HS-5 (cell line): Measurements from ENCODE around the gene DMTF1.
A peak's percentile ranks its signal among the peaks of the same experiment; 100 is the strongest.
"Not testable (repeated sequence)": the region's sequence is repeated elsewhere in the genome, so short reads cannot be mapped to it uniquely, and the experiment has no call there.

ENCODE experiments used
- DNase-seq: peaks from one replicate; pipeline ENCODE4 v3.0.0-alpha.2; 2012; ENCODE audit warnings: low read depth

The DMTF1 gene

DNA sequence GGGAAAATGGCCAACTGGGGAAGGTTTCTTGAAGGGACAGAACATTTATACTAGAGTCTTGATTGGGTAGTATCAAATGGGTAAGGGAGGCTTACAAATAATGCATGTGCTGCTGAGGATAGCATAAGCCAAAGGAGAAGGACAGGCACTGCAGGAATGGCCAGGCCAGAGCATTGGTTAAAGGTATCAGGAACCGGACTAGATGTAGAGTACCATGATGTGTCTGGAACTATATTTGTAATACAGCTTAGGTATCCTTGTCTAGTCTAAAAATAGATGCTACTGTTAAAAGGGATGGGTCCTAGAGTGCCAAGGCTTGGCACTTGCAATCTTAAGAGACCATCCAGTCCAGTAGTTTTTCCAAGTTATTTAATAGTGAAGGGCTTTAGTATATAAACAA, 47.0 kb downstream of the DMTF1 start:
- DNase-seq, result no peak

GRCh38 chr7:87199700-87200450, 47.6 kb downstream of the DMTF1 start:
- DNase-seq, result no peak

DNA sequence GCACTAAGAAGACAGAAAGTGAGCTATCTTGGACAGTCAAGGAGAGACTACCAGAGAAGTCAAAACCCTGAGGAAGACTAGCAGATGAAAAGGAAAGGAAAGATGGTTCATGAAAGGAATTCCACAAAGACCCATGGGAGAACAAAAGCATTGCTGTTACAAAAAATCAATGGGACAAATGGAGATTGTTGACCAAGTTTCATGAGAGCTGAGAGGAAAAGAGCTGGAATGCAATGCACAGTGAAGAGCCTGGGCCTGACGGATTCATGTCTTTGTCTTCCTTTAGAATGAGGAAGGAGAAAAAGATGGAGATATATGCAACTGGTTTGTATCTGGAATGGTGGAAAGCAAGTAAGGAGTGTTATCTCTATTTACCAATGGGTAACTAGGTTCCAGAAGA, 50.0 kb downstream of the DMTF1 start:
- DNase-seq, result no peak

DNA sequence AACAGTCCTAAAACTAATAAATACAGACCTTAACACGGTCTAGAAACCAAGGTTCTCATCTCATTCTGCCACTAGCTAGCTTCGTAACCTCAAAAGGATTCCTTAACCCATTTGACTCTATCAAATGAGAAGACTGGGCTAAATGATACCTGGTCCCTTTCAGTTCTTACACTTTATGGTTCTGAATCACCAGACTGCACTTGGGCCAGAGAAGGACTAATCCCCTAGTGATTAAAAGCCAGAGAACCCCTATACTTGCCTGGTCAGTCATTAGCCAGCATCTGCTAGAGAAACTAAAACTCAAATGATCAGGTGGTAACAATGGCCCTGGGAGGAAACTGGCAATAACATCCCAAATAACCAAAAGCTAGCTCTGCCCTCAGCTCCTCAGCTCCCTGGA, 50.5 kb downstream of the DMTF1 start:
- no peak for DNase-seq

GRCh38 chr7:87203929-87204328, 51.7 kb downstream of the DMTF1 start:
- DNase-seq, result not testable (repeated sequence)

DNA sequence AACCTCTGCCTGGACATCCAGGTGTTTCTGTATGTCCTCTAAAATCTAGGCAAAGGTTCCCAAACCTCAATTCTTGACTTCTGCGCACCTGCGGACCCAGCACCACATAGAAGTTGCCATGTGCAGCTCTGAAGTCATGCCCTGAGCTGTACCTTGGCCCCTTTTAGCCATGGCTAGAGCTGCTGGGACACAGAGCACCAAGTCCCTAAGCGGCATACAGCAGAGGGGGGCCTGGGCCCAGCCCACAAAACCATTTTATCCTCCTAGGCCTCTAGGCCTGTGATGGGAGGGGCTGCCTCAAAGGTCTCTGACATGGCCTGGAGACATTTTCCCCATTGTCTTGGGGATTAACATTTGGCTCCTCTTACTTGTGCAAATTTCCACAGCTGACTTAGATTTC, 52.7 kb downstream of the DMTF1 start:
- no peak for DNase-seq

- DNase-seq, result not testable (repeated sequence)
Measured at GRCh38 chr7:87205701-87206100, 53.4 kb downstream of the DMTF1 start.

GRCh38 chr7:87206361-87206760, 54.1 kb downstream of the DMTF1 start:
- DNase-seq, result no peak

- DNase-seq, result no peak
Measured at GRCh38 chr7:87209295-87209924, 57.2 kb downstream of the DMTF1 start.

DNA sequence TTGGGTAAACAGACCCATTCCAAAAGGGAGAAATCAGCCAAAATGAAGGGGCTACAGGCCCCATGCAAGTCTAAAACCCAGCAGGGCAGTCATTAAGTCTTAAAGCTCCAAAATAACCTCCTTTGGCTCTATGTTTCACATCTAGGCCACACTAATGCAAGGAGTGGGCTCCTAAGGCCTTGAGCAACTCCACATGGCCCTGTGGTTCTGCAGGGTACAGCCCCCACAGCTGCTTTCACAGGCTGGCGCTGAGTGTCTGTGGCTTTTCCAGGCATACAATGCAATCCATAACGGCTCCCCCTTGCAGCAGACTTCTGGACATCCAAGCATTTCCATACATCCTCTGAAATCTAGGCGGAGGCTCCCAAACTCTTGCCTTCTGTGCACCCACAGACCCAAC, 58.3 kb downstream of the DMTF1 start:
- DNase-seq, result no peak

DNA sequence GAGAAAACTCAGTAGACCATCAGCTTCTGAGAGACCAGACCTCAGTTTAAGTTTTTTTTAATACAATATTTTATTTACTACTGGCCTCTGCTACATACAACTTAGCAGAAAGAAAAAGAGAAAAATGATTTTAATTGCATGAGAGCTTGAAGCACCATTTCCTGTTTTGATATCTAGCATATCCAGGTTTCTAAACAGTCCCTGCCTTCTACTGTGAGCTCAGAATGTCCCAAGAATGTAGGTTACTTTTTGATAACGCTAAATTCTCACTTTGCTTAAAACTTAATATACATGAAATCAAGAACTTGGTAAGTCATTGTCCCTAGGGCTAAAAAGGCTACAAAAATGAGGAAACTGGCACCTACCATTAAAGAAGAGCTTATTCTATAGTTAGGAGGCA, 60.2 kb downstream of the DMTF1 start:
- no peak for DNase-seq

DNA sequence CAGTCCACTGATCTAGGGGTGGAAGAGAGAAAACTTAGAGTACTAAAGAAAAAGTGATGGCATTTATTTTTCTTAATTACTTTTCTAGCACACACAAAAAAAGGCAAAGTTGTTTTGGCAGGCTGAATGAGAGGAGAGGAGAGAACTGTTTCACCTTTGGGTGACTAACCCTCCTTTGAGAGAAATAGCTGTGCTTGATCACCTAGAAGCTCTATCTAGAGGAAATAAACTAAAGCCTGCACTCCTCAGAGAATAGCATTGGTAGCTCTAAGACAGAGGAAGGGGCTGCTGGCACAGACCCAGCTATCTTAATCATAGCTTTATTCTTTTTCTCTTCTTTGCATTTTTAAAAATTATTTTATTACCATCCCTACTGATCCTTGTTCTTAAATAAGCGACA, 61.0 kb downstream of the DMTF1 start:
- no peak for DNase-seq

GRCh38 chr7:87213811-87214210, 61.6 kb downstream of the DMTF1 start:
- DNase-seq, result no peak

- no peak for DNase-seq
Measured at GRCh38 chr7:87215046-87215445, 62.8 kb downstream of the DMTF1 start.

DNA sequence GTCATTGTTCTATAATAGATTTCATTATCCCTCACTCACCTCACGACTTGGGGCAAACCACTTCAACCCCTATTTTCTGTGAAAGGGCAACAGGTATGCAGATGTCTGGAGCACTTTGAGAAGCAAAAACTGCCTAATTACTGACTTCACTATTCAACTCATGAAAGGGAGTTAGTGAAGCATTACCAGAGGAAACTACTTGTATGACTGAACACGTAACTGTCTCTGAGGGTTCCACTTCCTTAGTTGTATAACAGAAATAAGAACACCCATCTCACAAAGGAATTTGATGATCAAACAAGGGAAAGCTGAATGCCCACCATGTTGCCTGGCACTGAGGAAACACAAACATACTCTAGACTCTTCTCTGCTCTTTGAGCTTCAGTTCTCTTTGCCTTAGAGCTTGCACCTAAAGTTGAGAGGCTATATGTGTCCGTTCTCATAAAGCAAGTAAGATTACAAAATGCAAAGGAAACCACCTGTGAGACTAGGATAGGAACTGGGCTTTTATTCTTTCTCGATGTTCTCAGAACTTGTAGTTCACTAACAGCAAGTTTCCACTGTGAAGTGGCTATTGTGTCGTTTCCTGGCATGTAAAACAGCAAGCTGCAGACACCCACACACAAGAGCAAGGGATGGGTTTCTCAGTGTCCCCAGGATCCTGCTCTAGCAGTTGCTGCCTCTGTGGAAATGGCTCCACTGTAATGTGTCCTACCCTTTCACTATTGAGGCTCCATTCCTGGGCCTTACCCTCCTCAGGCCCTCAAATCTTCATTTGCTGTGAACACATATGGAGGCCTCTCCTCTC, 64.7 kb downstream of the DMTF1 start:
- DNase-seq, result no peak

- DNase-seq, result no peak
Measured at GRCh38 chr7:87217983-87218653, 65.9 kb downstream of the DMTF1 start.

DNA sequence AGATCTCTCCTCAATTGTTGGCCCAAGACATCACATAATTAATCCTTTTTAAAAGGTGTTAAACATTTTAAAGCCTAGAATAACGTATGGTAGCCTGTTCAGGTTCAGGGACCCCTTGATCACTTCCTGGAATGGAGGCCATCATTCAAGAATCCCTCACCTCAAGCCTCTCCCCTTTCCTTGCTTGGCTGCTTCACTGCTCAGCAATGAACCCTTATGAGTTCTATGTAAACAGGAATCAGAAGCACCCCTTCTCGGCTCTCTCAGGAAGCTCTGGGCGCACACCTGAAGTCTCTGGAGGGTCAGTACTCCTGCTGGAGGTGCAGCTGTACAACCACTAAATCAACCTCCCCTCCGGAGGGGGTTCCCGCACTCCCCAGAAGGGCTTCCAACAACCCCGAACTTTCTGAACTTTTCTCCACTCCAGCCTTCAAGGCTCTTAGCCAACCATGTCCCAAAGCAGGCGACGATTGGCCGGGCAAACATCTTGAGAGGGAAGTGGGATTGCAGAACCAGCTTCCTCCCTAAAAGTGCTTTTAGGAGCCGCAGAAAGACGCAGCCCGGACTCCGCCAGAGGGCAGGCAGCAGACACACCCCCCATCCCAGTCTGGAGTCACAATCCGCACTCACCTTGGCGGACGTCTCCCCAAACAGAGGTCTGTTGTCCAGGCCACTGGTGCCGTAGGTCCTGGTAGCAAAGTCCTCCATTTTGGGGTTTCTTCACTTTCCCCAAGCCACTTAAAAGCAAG, 66.7 kb downstream of the DMTF1 start:
- no peak for DNase-seq

DNA sequence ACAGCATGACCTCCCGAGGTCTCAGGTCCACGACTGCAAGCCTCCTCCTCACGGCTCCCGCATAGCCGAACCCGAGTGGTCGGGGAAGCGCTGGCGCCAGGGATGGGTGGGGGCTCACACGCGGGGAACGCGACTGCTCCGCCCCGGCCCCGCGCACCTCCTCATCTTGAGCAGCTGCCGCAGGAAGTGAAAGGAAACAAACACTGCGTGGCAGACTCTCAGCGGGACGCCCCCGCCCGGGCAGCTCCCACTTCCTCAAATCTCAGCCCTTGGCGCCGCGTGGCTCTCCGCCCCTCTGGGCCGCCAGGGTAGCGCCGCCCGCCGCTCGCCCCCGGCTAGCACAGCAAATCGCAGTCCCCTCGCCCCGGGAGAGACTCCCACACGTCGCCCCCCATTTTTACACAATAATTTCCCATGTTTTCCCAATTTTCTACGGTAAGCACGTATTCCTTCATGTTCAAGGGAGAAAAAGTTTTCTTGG, 67.3 kb downstream of the DMTF1 start, which contains the start of gene TMEM243:
Gene TMEM243, minus strand, starts transcription at position 188 of the 481 bp plus-strand sequence. CDS start 229 bp downstream, outside the sequence.
- peak; percentile 32 for DNase-seq

GRCh38 chr7:87220026-87220733, 67.9 kb downstream of the DMTF1 start:
- DNase-seq, result peak; percentile 43

DNA sequence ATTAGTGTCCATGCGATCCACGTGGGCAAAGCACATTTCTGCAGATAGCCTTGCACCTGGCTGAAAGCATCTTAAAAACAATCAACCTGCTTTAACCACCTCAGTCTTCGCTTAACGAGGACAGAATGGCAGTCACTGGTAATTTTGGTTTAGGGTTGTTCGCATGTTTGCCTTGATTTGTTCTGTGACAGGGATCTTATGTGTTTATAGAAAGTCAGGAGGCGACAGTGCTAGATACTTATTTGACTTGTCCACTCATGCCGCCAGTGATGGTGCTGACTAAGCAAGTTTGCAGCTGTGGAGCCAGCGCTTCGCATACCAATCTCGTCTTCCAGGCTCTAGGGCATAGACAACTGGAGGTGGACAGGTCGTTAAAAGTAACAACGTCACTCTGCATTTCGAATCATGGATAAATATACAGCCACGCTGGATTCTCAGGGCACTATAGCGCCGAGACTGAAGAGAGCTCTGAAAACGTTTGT, 68.5 kb downstream of the DMTF1 start:
- DNase-seq, result no peak

DNA sequence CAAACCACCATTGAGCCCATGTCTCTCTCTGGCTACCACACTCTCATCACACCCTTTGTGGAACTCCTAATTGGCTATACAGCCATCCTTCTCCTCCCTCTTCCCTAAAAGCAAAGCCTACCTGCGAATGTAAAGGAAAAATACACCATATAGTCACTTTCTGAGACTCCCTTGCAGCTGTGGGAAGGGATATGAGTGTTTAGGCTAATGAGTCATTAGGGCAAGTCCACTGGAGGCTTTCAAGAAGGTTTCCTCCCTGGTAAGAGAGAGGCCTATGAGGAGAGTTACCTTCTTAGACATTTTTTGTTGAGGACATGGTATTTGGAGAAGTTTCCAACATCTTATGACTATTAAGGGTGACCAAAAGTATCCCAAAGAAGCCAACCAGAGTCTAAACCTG, 71.4 kb downstream of the DMTF1 start:
- no peak for DNase-seq
